Neuronal stem cell (in vitro differentiated cells): Measurements from ENCODE around the gene TC2N.
A peak's percentile ranks its signal among the peaks of the same experiment; 100 is the strongest.

ENCODE experiments used
- DNase-seq: peaks from one replicate; pipeline ENCODE4 v3.0.0-alpha.2; 2013; ENCODE audit warnings: low spot score
- H2AFZ ChIP-seq: one replicate; pipeline ENCODE4 v1.6.1; 2013; ENCODE audit warnings: mild to moderate bottlenecking, low read length, inconsistent platforms
- H2AK5ac ChIP-seq: 2 replicates; pipeline ENCODE4 v1.6.1; 2013; ENCODE audit warnings: low read depth, mild to moderate bottlenecking, inconsistent platforms, low read length, moderate library complexity, mixed read lengths
- H2BK120ac ChIP-seq: 2 replicates; pipeline ENCODE4 v1.6.1; 2013; ENCODE audit warnings: low read depth, mild to moderate bottlenecking, inconsistent platforms, low read length, moderate library complexity, mixed read lengths
- H2BK12ac ChIP-seq: one replicate; pipeline ENCODE4 v1.6.1; 2013; ENCODE audit warnings: low read length, inconsistent platforms
- H2BK15ac ChIP-seq: 2 replicates; pipeline ENCODE4 v1.6.1; 2013; ENCODE audit warnings: mild to moderate bottlenecking, low read length, inconsistent platforms, mixed read lengths
- H2BK5ac ChIP-seq: one replicate; pipeline ENCODE4 v1.6.1; 2013; ENCODE audit warnings: inconsistent platforms, mild to moderate bottlenecking, low read length, moderate library complexity
- H3K14ac ChIP-seq: one replicate; pipeline ENCODE4 v1.6.1; 2013; ENCODE audit warnings: low read length, inconsistent platforms
- H3K18ac ChIP-seq: 2 replicates; pipeline ENCODE4 v1.6.1; 2013; ENCODE audit warnings: low read length, inconsistent platforms
- H3K23ac ChIP-seq: 2 replicates; pipeline ENCODE4 v1.6.1; 2013; ENCODE audit warnings: low read depth, mild to moderate bottlenecking, mixed read lengths, low read length, inconsistent platforms; ENCODE audit not compliant: poor library complexity
- H3K27ac ChIP-seq: replicated peaks from 3 replicates; pipeline ENCODE4 v1.5.1; 2013; ENCODE audit warnings: low read length, inconsistent platforms
- H3K27me3 ChIP-seq, 3 experiments: 2 replicates each; pipeline ENCODE4 v1.6.1; 2013; ENCODE audit warnings: low read length in 3 of 3, mild to moderate bottlenecking in 2 of 3, inconsistent platforms in 1 of 3, low read depth in 1 of 3, mixed read lengths in 1 of 3, moderate library complexity in 1 of 3; ENCODE audit not compliant: control insufficient read depth in 3 of 3, insufficient read depth in 3 of 3
- H3K36me3 ChIP-seq, 2 donors: replicated peaks in 1 of 2; 2 replicates each; pipeline ENCODE4 v1.6.1; 2013; ENCODE audit warnings: low read length in 2 of 2; ENCODE audit not compliant: control insufficient read depth in 2 of 2, insufficient read depth in 2 of 2
- H3K4ac ChIP-seq: 2 replicates; pipeline ENCODE4 v1.6.1; 2013; ENCODE audit warnings: inconsistent platforms, mild to moderate bottlenecking, low read length, moderate library complexity
- H3K4me1 ChIP-seq, 2 donors: 1 replicate in 1 of 2; 2 replicates in 1 of 2; pipeline ENCODE4 v1.6.1; 2013; ENCODE audit warnings: low read length in 2 of 2, low read depth in 1 of 2; ENCODE audit not compliant: control insufficient read depth in 2 of 2, insufficient read depth in 1 of 2
- H3K4me2 ChIP-seq: one replicate; pipeline ENCODE4 v1.6.1; 2013; ENCODE audit warnings: mild to moderate bottlenecking, low read length, inconsistent platforms; ENCODE audit not compliant: insufficient read depth, poor library complexity, severe bottlenecking
- H3K4me3 ChIP-seq, 2 donors: 2 replicates each; pipeline ENCODE4 v1.5.1; 2013; ENCODE audit warnings: low read length in 2 of 2, mild to moderate bottlenecking in 2 of 2, inconsistent platforms in 1 of 2, moderate library complexity in 1 of 2
- H3K79me1 ChIP-seq: one replicate; pipeline ENCODE4 v1.6.1; 2013; ENCODE audit warnings: low read depth, mild to moderate bottlenecking, inconsistent platforms, low read length, moderate library complexity
- H3K9ac ChIP-seq: one replicate; pipeline ENCODE4 v1.6.1; 2013; ENCODE audit warnings: mild to moderate bottlenecking, low read depth, low read length, inconsistent platforms; ENCODE audit not compliant: poor library complexity
- H3K9me3 ChIP-seq, 2 donors: replicated peaks in 1 of 2; 2 replicates each; pipeline versions ENCODE3 to v1.6.1; 2013; ENCODE audit warnings: low read length in 2 of 2, mild to moderate bottlenecking in 2 of 2, inconsistent platforms in 1 of 2, low read depth in 1 of 2, mixed read lengths in 1 of 2, moderate library complexity in 1 of 2; ENCODE audit not compliant: control insufficient read depth in 2 of 2, insufficient read depth in 1 of 2
- H4K8ac ChIP-seq: one replicate; pipeline ENCODE4 v1.6.1; 2013; ENCODE audit warnings: low read depth, mild to moderate bottlenecking, inconsistent platforms, low read length, moderate library complexity
- H4K91ac ChIP-seq: one replicate; pipeline ENCODE4 v1.6.1; 2013; ENCODE audit warnings: low read length, low read depth, mild to moderate bottlenecking, inconsistent platforms; ENCODE audit not compliant: poor library complexity
- WGBS, 2 donors: extraction: QIAGEN DNeasy Blood & Tissue Kit; methylation state at CpG; one replicate each; pipeline ENCODE4 v1.1.7; 2013; ENCODE audit warnings: missing lambda C conversion rate in 2 of 2, mixed read lengths in 1 of 2; ENCODE audit not compliant: insufficient read length in 2 of 2, insufficient replicate concordance in 1 of 2; ENCODE audit errors: extremely low coverage in 2 of 2; 5-methylcytosine and 5-hydroxymethylcytosine counted together

Gene TC2N

GRCh38 chr14:91786188-91786587, 81.1 kb downstream of the TC2N start:
- H3K27me3 ChIP-seq, result no peaks in the 10 kb centered on the region
- H3K27ac ChIP-seq, result no peak overlapping the region
- H3K18ac ChIP-seq, result no peak overlapping the region
- DNase-seq, result no peak
- no peak overlapping the region for H4K91ac ChIP-seq
- H2BK15ac ChIP-seq, result no peak overlapping the region
- no peak overlapping the region for H3K23ac ChIP-seq
- no peak overlapping the region for H2AFZ ChIP-seq
- no peak overlapping the region for H2BK12ac ChIP-seq
- no peaks in the 10 kb centered on the region for H3K79me1 ChIP-seq
- H2BK5ac ChIP-seq, result no peak overlapping the region
- H2AK5ac ChIP-seq, result no peak overlapping the region
- H3K4me3 ChIP-seq, result no peak overlapping the region
- no peak overlapping the region for H3K4me2 ChIP-seq
- H3K9ac ChIP-seq, result no peak overlapping the region
- no peaks in the 10 kb centered on the region for H3K4me1 ChIP-seq
- no CpG with 5 or more reads among the region's 2 CpGs for WGBS, 2 donors
- H3K4ac ChIP-seq, result no peak overlapping the region
- no peak overlapping the region for H3K14ac ChIP-seq
- no peaks in the 10 kb centered on the region for H3K9me3 ChIP-seq
- H3K36me3 ChIP-seq, result no peaks in the 10 kb centered on the region
- no peak overlapping the region for H4K8ac ChIP-seq
- no peak overlapping the region for H2BK120ac ChIP-seq

- Histone ChIP-seq H3K27ac (no peak overlapping the region), H3K9me3 (no peaks in the 10 kb centered on the region), H3K27me3 (no peaks in the 10 kb centered on the region), H3K9ac (no peak overlapping the region), H3K4ac (no peak overlapping the region), H3K4me3 (no peak overlapping the region), H3K14ac (no peak overlapping the region), H2BK5ac (no peak overlapping the region), H3K23ac (no peak overlapping the region), H3K4me2 (no peak overlapping the region), H3K36me3 (no peaks in the 10 kb centered on the region), H2BK120ac (no peak overlapping the region), H2AK5ac (no peak overlapping the region), H3K4me1 (peaks cover 0 to 4% of the 10 kb centered on the region in 2 donors), H4K91ac (no peak overlapping the region), H4K8ac (no peak overlapping the region), H2BK12ac (no peak overlapping the region), H3K79me1 (no peaks in the 10 kb centered on the region), H3K18ac (no peak overlapping the region), H2AFZ (no peak overlapping the region), H2BK15ac (no peak overlapping the region)
- WGBS, 2 donors, result no CpG with 5 or more reads among the region's 3 CpGs
- no peak for DNase-seq
Observed at GRCh38 chr14:91780452-91780851, 86.9 kb downstream of the TC2N start.

- Histone ChIP-seq H3K27me3 (no peaks in the 10 kb centered on the region), H2BK15ac (no peak overlapping the region), H3K27ac (peak overlapping the region; percentile 33), H3K4me3 (no peak overlapping the region), H3K4me1 (peaks cover 0 to 4% of the 10 kb centered on the region in 2 donors), H3K18ac (no peak overlapping the region), H3K9me3 (no peaks in the 10 kb centered on the region), H3K36me3 (no peaks in the 10 kb centered on the region), H2BK5ac (no peak overlapping the region), H3K9ac (no peak overlapping the region), H3K14ac (no peak overlapping the region), H2BK12ac (no peak overlapping the region), H3K4ac (no peak overlapping the region), H3K23ac (no peak overlapping the region), H3K4me2 (no peak overlapping the region), H4K8ac (no peak overlapping the region), H2BK120ac (no peak overlapping the region), H2AK5ac (no peak overlapping the region), H4K91ac (no peak overlapping the region), H3K79me1 (no peaks in the 10 kb centered on the region), H2AFZ (no peak overlapping the region)
- no peak for DNase-seq
- WGBS, 2 donors, result no CpG with 5 or more reads among the region's 2 CpGs
Observed at GRCh38 chr14:91778217-91778616, 89.1 kb downstream of the TC2N start.

GRCh38 chr14:91774140-91775096, 92.9 kb downstream of the TC2N start:
- Histone ChIP-seq H2AK5ac (no peak overlapping the region), H2BK15ac (no peak overlapping the region), H3K27ac (no peak overlapping the region), H3K9me3 (no peaks in the 10 kb centered on the region), H2AFZ (no peak overlapping the region), H3K4me3 (no peak overlapping the region), H3K4me1 (peaks cover 0 to 4% of the 10 kb centered on the region in 2 donors), H3K4ac (peak overlapping the region; percentile 2), H3K36me3 (no peaks in the 10 kb centered on the region), H2BK120ac (no peak overlapping the region), H3K23ac (no peak overlapping the region), H3K4me2 (no peak overlapping the region), H3K18ac (no peak overlapping the region), H3K27me3 (no peaks in the 10 kb centered on the region), H3K9ac (no peak overlapping the region), H2BK12ac (no peak overlapping the region), H3K14ac (no peak overlapping the region), H4K91ac (no peak overlapping the region), H2BK5ac (no peak overlapping the region), H3K79me1 (no peaks in the 10 kb centered on the region), H4K8ac (no peak overlapping the region)
- no CpG with 5 or more reads among the region's 5 CpGs for WGBS, 2 donors
- DNase-seq, result no peak
